LNCaP clone FGC (cell line): Measurements from ENCODE around the gene ATP1B1.
"Not testable (repeated sequence)": the region's sequence is repeated elsewhere in the genome, so short reads cannot be mapped to it uniquely, and the experiment has no call there.

Experiments used
- DNase-seq: peaks from one replicate; pipeline ENCODE4 v3.0.0-alpha.2; 2011; ENCODE audit warnings: low read depth
- H3K4me3 ChIP-seq: 2 replicates; pipeline ENCODE4 v1.5.1; 2011; ENCODE audit warnings: mild to moderate bottlenecking, low read depth, low read length, control low read depth
- TF ChIP-seq, protein P1 (sequence below): IDR thresholded peaks from 2 replicates; pipeline ENCODE4 v1.5.1; 2012; ENCODE audit warnings: mild to moderate bottlenecking; ENCODE audit not compliant: control insufficient read depth, insufficient read depth; ENCODE audit errors: extremely low read depth

Gene ATP1B1

DNA sequence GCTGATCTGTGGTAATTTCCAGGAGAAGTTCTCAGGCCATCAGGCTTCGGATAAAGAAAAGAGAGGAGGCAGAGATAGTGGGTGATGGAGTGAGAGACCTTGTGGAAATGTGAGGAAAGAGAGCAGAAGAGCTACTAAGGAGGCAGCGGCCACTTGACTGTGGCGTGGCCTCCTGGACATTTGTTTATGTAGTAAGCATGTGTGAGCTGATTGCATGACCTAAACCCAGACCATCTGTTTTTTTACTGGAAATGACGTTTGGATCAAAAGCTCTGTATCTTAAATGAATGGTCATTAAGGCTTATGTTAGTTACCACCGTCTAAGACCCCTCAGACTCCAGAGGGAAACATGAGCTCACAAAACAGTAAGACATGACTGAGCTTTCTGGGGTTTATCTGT, 13.6 kb downstream of the ATP1B1 start:
- DNase-seq: no peak
- TF ChIP-seq, protein P1, sequence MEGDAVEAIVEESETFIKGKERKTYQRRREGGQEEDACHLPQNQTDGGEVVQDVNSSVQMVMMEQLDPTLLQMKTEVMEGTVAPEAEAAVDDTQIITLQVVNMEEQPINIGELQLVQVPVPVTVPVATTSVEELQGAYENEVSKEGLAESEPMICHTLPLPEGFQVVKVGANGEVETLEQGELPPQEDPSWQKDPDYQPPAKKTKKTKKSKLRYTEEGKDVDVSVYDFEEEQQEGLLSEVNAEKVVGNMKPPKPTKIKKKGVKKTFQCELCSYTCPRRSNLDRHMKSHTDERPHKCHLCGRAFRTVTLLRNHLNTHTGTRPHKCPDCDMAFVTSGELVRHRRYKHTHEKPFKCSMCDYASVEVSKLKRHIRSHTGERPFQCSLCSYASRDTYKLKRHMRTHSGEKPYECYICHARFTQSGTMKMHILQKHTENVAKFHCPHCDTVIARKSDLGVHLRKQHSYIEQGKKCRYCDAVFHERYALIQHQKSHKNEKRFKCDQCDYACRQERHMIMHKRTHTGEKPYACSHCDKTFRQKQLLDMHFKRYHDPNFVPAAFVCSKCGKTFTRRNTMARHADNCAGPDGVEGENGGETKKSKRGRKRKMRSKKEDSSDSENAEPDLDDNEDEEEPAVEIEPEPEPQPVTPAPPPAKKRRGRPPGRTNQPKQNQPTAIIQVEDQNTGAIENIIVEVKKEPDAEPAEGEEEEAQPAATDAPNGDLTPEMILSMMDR: no peak

DNA sequence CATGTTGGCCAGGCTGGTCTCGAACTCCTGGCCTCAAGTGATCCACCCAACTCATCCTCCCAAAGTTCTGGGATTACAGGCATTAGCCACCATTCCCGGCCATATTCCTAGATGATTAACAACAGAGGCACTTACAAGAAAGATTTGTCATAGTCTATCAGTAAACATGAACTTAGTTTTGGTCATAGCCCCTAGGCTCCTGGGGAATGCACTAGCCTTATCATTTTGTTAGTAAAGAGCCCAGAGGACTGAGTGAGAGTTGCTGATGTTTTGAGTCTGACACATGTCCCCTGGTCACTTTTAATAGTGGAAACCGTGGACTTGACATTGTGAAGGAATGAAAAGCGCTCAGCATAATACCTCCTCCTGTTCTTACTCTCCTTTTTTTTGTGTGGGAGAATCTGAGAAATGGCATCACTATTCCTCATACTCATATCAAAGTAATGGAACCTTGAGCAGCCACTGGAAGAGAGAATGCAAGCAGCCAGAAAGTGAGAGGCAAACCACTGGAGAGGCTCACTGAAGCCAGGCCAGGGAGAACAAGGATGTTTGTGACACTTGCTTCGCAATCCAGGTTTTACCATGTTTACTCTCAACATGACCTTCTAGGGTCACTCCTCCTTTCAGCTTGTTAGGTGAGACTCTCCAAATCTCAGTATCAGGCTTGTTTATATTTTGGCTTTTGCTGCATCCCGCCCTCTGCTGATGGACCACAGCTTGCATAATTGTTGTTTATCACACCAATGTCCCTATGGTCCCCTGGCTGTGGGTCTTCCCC, 14.8 kb downstream of the ATP1B1 start:
- DNase-seq: no peak
- no peak overlapping the region for H3K4me3 ChIP-seq
- TF ChIP-seq, protein P1: no peak

More for the DNA sequence above, 13.6 kb downstream of the ATP1B1 start:
- H3K4me3 ChIP-seq: no peak overlapping the region

DNA sequence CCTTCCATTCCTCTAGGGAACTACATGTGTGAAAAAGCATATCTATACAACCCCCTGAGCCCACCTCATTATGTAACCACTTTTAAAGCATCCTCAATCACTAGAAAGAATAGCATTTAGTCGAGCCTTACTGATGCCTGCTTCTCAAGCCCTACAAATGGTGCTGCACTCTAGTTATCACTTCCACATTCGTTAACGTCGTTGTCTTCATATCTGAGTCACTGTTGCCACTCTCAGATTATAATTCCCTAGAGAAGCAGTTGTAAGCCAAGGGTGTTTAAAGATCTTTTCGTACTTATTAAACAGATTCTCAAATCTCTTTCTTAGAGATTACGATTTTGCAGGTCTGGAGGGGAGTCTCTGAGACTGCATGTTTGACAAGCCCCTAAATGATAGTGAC, 16.5 kb downstream of the ATP1B1 start:
- H3K4me3 ChIP-seq: no peak overlapping the region
- no peak for DNase-seq
- TF ChIP-seq, protein P1: no peak

DNA sequence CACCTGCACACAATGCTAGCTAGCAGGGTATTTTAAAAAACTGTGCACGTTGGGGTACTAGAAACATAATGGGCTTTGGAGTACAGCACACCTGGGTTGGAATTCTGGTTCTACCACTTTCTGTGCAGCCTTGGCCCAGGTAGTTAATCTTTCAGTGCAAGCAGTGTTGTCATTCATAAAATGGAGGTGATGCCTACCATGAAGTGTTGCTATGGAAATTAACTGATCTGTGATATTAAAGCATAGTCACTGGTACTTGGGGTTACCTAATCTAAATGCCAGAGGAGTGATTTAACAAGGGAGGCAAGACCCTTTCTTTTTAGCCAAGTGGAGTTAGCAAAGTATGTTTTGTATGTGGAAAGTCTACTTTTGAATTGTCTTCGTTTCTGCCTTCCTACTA, 18.0 kb downstream of the ATP1B1 start:
- TF ChIP-seq, protein P1: no peak
- no peak for DNase-seq
- H3K4me3 ChIP-seq: no peak overlapping the region

DNA sequence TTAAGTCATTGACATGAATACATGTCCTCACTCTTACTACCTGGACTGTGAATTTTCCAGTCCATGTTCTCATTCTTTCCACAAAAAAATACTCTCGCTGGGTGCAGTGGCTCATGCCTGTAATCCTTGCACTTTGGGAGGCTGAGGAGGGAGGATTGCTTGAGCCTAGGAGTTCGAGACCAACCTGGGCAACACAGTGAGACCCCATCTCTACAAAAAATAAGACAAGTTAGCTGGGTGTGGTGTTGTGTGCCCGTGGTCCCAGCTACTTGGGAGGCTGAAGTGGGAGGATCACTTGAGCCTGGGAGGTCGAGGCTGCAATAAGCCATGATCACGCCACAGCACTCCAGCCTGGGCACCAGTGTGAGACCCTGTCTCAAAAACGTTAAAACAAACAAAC, 19.1 kb downstream of the ATP1B1 start:
- DNase-seq, H3K4me3 ChIP-seq: not testable (repeated sequence)

DNA sequence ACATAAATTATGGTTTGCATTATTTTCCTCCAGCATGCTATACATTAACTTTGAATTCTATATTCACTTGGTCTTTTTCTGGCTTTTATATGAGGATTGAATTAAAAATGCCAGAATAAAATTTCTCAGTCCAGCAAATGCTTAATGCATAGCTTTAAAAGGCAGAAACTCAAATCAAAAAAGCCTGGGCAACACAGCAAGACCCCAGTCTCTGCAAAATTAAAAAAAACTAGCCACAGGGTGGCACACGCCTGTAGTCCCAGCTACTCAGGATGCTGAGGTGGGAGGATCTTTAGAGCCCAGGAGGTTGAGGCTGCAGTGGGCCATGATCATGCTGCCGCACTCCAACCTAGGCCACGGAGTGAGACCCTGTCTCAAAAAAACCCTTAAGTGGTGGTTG, 19.8 kb downstream of the ATP1B1 start:
- TF ChIP-seq, protein P1: no peak
- H3K4me3 ChIP-seq: no peak overlapping the region
- no peak for DNase-seq

- TF ChIP-seq, protein P1: no peak
- no peak for DNase-seq
- H3K4me3 ChIP-seq: no peak overlapping the region
These were observed 20.8 kb downstream of the ATP1B1 start for GRCh38 chr1:169127305-169127704.
